PC-3 (cell line): ENCODE data around the gene PDE2A. TPM values are rescaled to one million over a fixed set of nuclear protein-coding genes. Genes with fewer than 3 reads are reported as not detected.

Experiments
- ATAC-seq: fragments of 200-7000 bp; cut with Tn5 transposase; 2 replicates; pipeline ENCODE4 v1.9.1; 2020; ENCODE audit warnings: mild to moderate bottlenecking, moderate library complexity
- BruUV-seq: library from RNA; stranded (reverse); fragments of 400-500 nt; replicated peaks from 2 replicates; lab custom pipeline; 2021; lab: Mats Ljungman, UMichigan
- CTCF ChIA-PET: fragments of 300-600 bp; sonication (Branson Sonifier 250); formaldehyde crosslinking; loops from one replicate; lab custom pipeline; 2022; ENCODE audit warnings: antibody characterized with exemption; lab: Charles Lee
- POLR2A ChIA-PET: fragments of 300-600 bp; sonication (Branson Sonifier 250); formaldehyde crosslinking; loops from one replicate; lab custom pipeline; 2022; ENCODE audit warnings: antibody characterized with exemption; ENCODE audit not compliant: unreplicated experiment; lab: Charles Lee
- DNase-seq: peaks from one replicate; pipeline ENCODE4 v3.0.0-alpha.2; 2015
- H2AFZ ChIP-seq: fragments of 300-600 bp; sonication (generic); 2 replicates; pipeline ENCODE4 v1.6.0; 2016; ENCODE audit warnings: antibody characterized with exemption, low read length
- H3F3A ChIP-seq: fragments of 300-600 bp; sonication (generic); one replicate; pipeline ENCODE4 v1.6.0; 2017; ENCODE audit warnings: antibody characterized with exemption, low read length, control low read depth, mild to moderate bottlenecking; ENCODE audit not compliant: unreplicated experiment
- H3K27ac ChIP-seq: fragments of 300-600 bp; sonication (generic); 2 replicates; pipeline ENCODE4 v1.5.1; 2016; ENCODE audit warnings: mild to moderate bottlenecking, low read length
- H3K27me3 ChIP-seq: fragments of 300-600 bp; sonication (generic); 2 replicates; pipeline ENCODE4 v1.6.1; 2016; ENCODE audit warnings: low read length, mixed read lengths
- H3K36me3 ChIP-seq: fragments of 300-600 bp; sonication (generic); 2 replicates; pipeline ENCODE4 v1.6.1; 2016; ENCODE audit warnings: low read depth, mixed run types, low read length, mixed read lengths
- H3K4me1 ChIP-seq: fragments of 300-600 bp; sonication (generic); 2 replicates; pipeline ENCODE4 v1.5.1; 2016; ENCODE audit warnings: low read length; ENCODE audit not compliant: insufficient read depth
- H3K4me2 ChIP-seq: fragments of 300-600 bp; sonication (generic); 2 replicates; pipeline ENCODE4 v1.6.0; 2016; ENCODE audit warnings: low read length
- H3K4me3 ChIP-seq: fragments of 300-600 bp; sonication (generic); 2 replicates; pipeline ENCODE4 v1.5.1; 2016; ENCODE audit warnings: mild to moderate bottlenecking, low read length, mixed read lengths
- H3K79me2 ChIP-seq: fragments of 300-600 bp; sonication (generic); 2 replicates; pipeline ENCODE4 v1.6.1; 2017; ENCODE audit warnings: low read length, mixed read lengths
- H3K9ac ChIP-seq: fragments of 300-600 bp; sonication (generic); 2 replicates; pipeline ENCODE4 v1.6.0; 2016; ENCODE audit warnings: mild to moderate bottlenecking, low read length
- H3K9me2 ChIP-seq: fragments of 300-600 bp; sonication (generic); replicated peaks from 2 replicates; pipeline ENCODE4 v1.6.1; 2016; ENCODE audit warnings: mixed run types, low read length, mixed read lengths
- H3K9me3 ChIP-seq: fragments of 300-600 bp; sonication (generic); 2 replicates; pipeline ENCODE4 v1.6.1; 2016; ENCODE audit warnings: low read length, mixed read lengths
- H4K20me1 ChIP-seq: fragments of 300-600 bp; sonication (generic); 2 replicates; pipeline ENCODE4 v1.6.1; 2016; ENCODE audit warnings: low read length, mixed read lengths
- CTCF ChIP-seq: fragments of 300-600 bp; sonication (generic); conservative IDR thresholded peaks from 2 replicates; pipeline ENCODE4 v1.5.1; 2017; ENCODE audit warnings: antibody characterized with exemption, low read depth, mild to moderate bottlenecking, low read length
- EZH2 ChIP-seq: fragments of 300-600 bp; sonication (generic); IDR thresholded peaks from one replicate; pipeline ENCODE4 v1.6.1; 2017; ENCODE audit warnings: antibody characterized with exemption, mild to moderate bottlenecking, low read length; ENCODE audit not compliant: unreplicated experiment
- EZH2phosphoT487 ChIP-seq: fragments of 300-600 bp; sonication (generic); IDR thresholded peaks from 2 replicates; pipeline ENCODE4 v1.6.1; 2018; ENCODE audit warnings: mild to moderate bottlenecking, antibody characterized with exemption, low read length, borderline replicate concordance
- intact Hi-C: fragments of 100-400 bp; cut with micrococcal nuclease; formaldehyde crosslinking; loops from 2 replicates; pipeline ENCODE4 v1.9.0; 2023
- total RNA-seq: library from RNA; depleted of rRNA; stranded (reverse); fragments of >200 nt; gene quantifications from 2 replicates; pipeline ENCODE4 v1.2.3, GENCODE V29; 2014

Gene PDE2A
- total RNA-seq, 1 experiment from 2014 or later, result 2.6 TPM

GRCh38 chr11:72634472-72635095 lies 39.6 kb downstream of the PDE2A start:
- DNase-seq, result no peak
- TF ChIP-seq EZH2 (no peak), CTCF (no peak)
- Histone ChIP-seq H2AFZ (no peak overlapping the region), H3K4me2 (no peak overlapping the region), H4K20me1 (no peaks in the 10 kb centered on the region), H3K9ac (no peak overlapping the region), H3K4me3 (no peak overlapping the region), H3K27me3 (0 out of 2 replicates have a peak, but pooled peaks cover 3% of the 10 kb centered on the region), H3F3A (no peaks in the 10 kb centered on the region), H3K4me1 (peaks cover 14% of the 10 kb centered on the region; the same call in 1 of the 2 replicates), H3K36me3 (no peaks in the 10 kb centered on the region), H3K79me2 (no peaks in the 10 kb centered on the region), H3K27ac (no peak overlapping the region), H3K9me3 (no peaks in the 10 kb centered on the region), H3K9me2 (no peaks in the 10 kb centered on the region)
- intact Hi-C loops, result no loop called here
- BruUV-seq, result no TSS peak
- POLR2A ChIA-PET, result no interaction called here
- ATAC-seq, result no peak
- CTCF ChIA-PET, result no interaction called here

GRCh38 chr11:72634016-72634415 lies 40.2 kb downstream of the PDE2A start:
- Histone ChIP-seq H3K9me3 (no peaks in the 10 kb centered on the region), H3K4me3 (no peak overlapping the region), H3F3A (no peaks in the 10 kb centered on the region), H2AFZ (no peak overlapping the region), H3K79me2 (no peaks in the 10 kb centered on the region), H3K4me2 (no peak overlapping the region), H4K20me1 (no peaks in the 10 kb centered on the region), H3K9ac (no peak overlapping the region), H3K27ac (no peak overlapping the region), H3K9me2 (no peaks in the 10 kb centered on the region), H3K36me3 (no peaks in the 10 kb centered on the region), H3K27me3 (0 out of 2 replicates have a peak, but pooled peaks cover 3% of the 10 kb centered on the region), H3K4me1 (peaks cover 14% of the 10 kb centered on the region; the same call in 1 of the 2 replicates)
- POLR2A ChIA-PET, result no interaction called here
- TF ChIP-seq EZH2, result no peak
- TF ChIP-seq EZH2phosphoT487, result no peak
- TF ChIP-seq CTCF, result no peak
- intact Hi-C loops, result no loop called here
- ATAC-seq (no peak), DNase-seq (no peak)
- CTCF ChIA-PET, result no interaction called here
- BruUV-seq, result no TSS peak

DNA sequence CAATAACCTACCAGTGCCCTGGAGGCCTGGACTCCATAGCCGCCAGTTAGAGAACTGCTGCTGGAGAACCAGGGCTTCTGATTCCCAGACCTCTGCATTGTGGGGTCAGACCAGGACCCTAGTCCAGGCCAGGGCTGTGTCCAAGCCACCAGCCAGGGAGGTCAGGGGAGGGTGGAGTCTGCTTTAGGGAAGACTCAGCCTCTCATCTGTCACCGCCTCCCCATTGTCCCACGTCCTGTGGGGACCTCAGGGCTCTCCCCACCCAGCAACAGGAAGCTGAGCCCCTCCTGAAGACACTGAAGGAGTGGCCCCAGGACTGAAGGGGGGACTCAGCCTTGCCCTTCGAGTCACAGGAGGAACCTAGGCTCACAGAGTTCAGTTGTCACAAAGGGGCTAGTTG lies 41.2 kb downstream of the PDE2A start:
- Histone ChIP-seq H3K9ac (no peak overlapping the region), H3K9me3 (no peaks in the 10 kb centered on the region), H3K4me1 (peaks cover 14% of the 10 kb centered on the region; the same call in 1 of the 2 replicates), H3K36me3 (no peaks in the 10 kb centered on the region), H4K20me1 (no peaks in the 10 kb centered on the region), H3K4me3 (no peak overlapping the region), H3K4me2 (no peak overlapping the region), H3K9me2 (no peaks in the 10 kb centered on the region), H3K27ac (no peak overlapping the region), H3F3A (no peaks in the 10 kb centered on the region), H3K79me2 (no peaks in the 10 kb centered on the region), H2AFZ (no peak overlapping the region), H3K27me3 (0 out of 2 replicates have a peak, but pooled peaks cover 3% of the 10 kb centered on the region)
- intact Hi-C loops, result no loop called here
- BruUV-seq, result no TSS peak
- ATAC-seq (no peak), DNase-seq (no peak)
- ChIA-PET CTCF (no interaction called here), POLR2A (no interaction called here)
- no peak for TF ChIP-seq CTCF
- TF ChIP-seq EZH2phosphoT487, result no peak
- no peak for TF ChIP-seq EZH2
